ENCODE data around the gene SPEN.

Gene SPEN

GRCh38 chr1:15963968-15964648 is 116.6 kb downstream of the SPEN start:
- Histone ChIP-seq H3K9me3 (ENCODE audit: insufficient read depth, low read length, severe bottlenecking) (no peaks in the 10 kb centered on the region), H4K20me1 (ENCODE audit: insufficient read depth, low read length) (peaks cover 47% of the 10 kb centered on the region), H3K4me1 (ENCODE audit: insufficient read depth, low read length) (no peaks in the 10 kb centered on the region), H3K27me3 (ENCODE audit: insufficient read depth, low read length, poor library complexity) (no peaks in the 10 kb centered on the region), H3K4me3 (ENCODE audit: low read depth in 1 of 2, low read length in 2 of 2) (no peak overlapping the region), H2AFZ (ENCODE audit: low read depth, low read length) (no peak overlapping the region), H3K36me3 (ENCODE audit: insufficient read depth, low read length) (peaks cover 26% of the 10 kb centered on the region), H3K79me2 (ENCODE audit: insufficient read depth, low read length) (peaks cover 88% of the 10 kb centered on the region), H3K9ac (ENCODE audit: low read depth, low read length) (no peak overlapping the region), H3K27ac (ENCODE audit: low read length) (no peak overlapping the region), H3K4me2 (ENCODE audit: insufficient read depth, low read length) (no peak overlapping the region)
- TF ChIP-seq CTCF (IDR thresholded peaks at IDR 0.05; ENCODE audit: borderline replicate concordance, extremely low read depth, low read length, poor library complexity, severe bottlenecking), result no peak
- no peak for TF ChIP-seq EZH2 (IDR thresholded peaks at IDR 0.05; ENCODE audit: borderline replicate concordance, low read depth, low read length, severe bottlenecking)
- no peak for ATAC-seq (ENCODE audit: insufficient read depth, low read depth)
- DNase-seq, result no peak

DNA sequence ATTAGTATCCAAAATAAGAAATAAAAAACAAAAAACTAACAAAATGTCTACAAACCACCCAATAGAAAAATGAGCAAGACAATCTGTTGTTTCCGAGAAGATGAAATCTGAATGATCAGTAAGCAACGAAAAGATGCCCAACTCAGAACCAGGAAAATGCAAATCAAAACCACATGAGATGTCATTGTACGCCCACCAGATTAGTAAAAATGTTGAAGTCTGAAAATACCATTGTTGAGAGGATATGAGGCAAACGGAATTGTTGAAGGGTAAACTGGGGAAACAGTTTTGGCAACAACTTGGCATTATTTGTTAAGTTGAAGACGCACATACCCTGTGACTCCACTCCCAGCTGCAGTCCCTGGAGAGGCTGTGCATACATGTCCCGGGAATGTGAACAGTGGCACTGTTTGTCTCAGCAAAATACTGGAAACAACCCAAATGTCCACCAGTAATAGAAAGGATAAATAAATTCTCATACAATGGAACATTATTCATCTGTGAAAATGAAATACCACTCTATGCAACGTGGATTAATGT is 117.8 kb downstream of the SPEN start:
- DNase-seq (no peak), ATAC-seq (ENCODE audit: insufficient read depth, low read depth) (no peak)
- Histone ChIP-seq H3K4me2 (ENCODE audit: insufficient read depth, low read length) (no peak overlapping the region), H2AFZ (ENCODE audit: low read depth, low read length) (no peak overlapping the region), H3K27ac (ENCODE audit: low read length) (no peak overlapping the region), H3K27me3 (ENCODE audit: insufficient read depth, low read length, poor library complexity) (no peaks in the 10 kb centered on the region), H3K36me3 (ENCODE audit: insufficient read depth, low read length) (peaks cover 33% of the 10 kb centered on the region), H3K9ac (ENCODE audit: low read depth, low read length) (no peak overlapping the region), H3K79me2 (ENCODE audit: insufficient read depth, low read length) (peaks cover 91% of the 10 kb centered on the region), H4K20me1 (ENCODE audit: insufficient read depth, low read length) (peaks cover 47% of the 10 kb centered on the region), H3K9me3 (ENCODE audit: insufficient read depth, low read length, severe bottlenecking) (no peaks in the 10 kb centered on the region), H3K4me3 (ENCODE audit: low read depth in 1 of 2, low read length in 2 of 2) (no peak overlapping the region), H3K4me1 (ENCODE audit: insufficient read depth, low read length) (no peaks in the 10 kb centered on the region)
- TF ChIP-seq CTCF (IDR thresholded peaks at IDR 0.05; ENCODE audit: borderline replicate concordance, extremely low read depth, low read length, poor library complexity, severe bottlenecking), result no peak
- TF ChIP-seq EZH2 (IDR thresholded peaks at IDR 0.05; ENCODE audit: borderline replicate concordance, low read depth, low read length, severe bottlenecking), result no peak

- Histone ChIP-seq H3K79me2 (ENCODE audit: insufficient read depth, low read length) (peaks cover 86% of the 10 kb centered on the region), H3K4me1 (ENCODE audit: insufficient read depth, low read length) (no peaks in the 10 kb centered on the region), H3K4me2 (ENCODE audit: insufficient read depth, low read length) (no peak overlapping the region), H2AFZ (ENCODE audit: low read depth, low read length) (no peak overlapping the region), H4K20me1 (ENCODE audit: insufficient read depth, low read length) (peaks cover 47% of the 10 kb centered on the region), H3K36me3 (ENCODE audit: insufficient read depth, low read length) (peaks cover 37% of the 10 kb centered on the region), H3K9me3 (ENCODE audit: insufficient read depth, low read length, severe bottlenecking) (no peaks in the 10 kb centered on the region), H3K4me3 (ENCODE audit: low read depth in 1 of 2, low read length in 2 of 2) (no peak overlapping the region), H3K27ac (ENCODE audit: low read length) (no peak overlapping the region), H3K9ac (ENCODE audit: low read depth, low read length) (no peak overlapping the region), H3K27me3 (ENCODE audit: insufficient read depth, low read length, poor library complexity) (no peaks in the 10 kb centered on the region)
- no peak for TF ChIP-seq EZH2 (IDR thresholded peaks at IDR 0.05; ENCODE audit: borderline replicate concordance, low read depth, low read length, severe bottlenecking)
- TF ChIP-seq CTCF (IDR thresholded peaks at IDR 0.05; ENCODE audit: borderline replicate concordance, extremely low read depth, low read length, poor library complexity, severe bottlenecking), result no peak
- DNase-seq (no peak), ATAC-seq (ENCODE audit: insufficient read depth, low read depth) (no peak)
Observed at GRCh38 chr1:15966081-15966955, 118.8 kb downstream of the SPEN start.
